HepG2 (cell line): ENCODE results near the gene CYP46A1. TPM values are rescaled to one million over a fixed set of nuclear protein-coding genes. Genes with fewer than 3 reads are reported as not detected.
A peak's percentile ranks its signal among the peaks of the same experiment; 100 is the strongest.

Source experiments
- ATAC-seq: fragments of 200-7000 bp; cut with Tn5 transposase; 3 replicates; pipeline ENCODE4 v1.9.1; 2020; ENCODE audit warnings: mild to moderate bottlenecking, moderate library complexity
- BruUV-seq: library from RNA; stranded (reverse); fragments of 400-500 nt; replicated peaks from 2 replicates; lab custom pipeline; 2021; lab: Mats Ljungman, UMichigan
- CTCF ChIA-PET: fragments of 300-600 bp; formaldehyde crosslinking; extraction: SDS; loops from one replicate; lab custom pipeline; 2021; ENCODE audit warnings: low total read pairs, inconsistent platforms, low intra/inter-chr PET ratio; lab: Yijun Ruan, JAX
- POLR2A ChIA-PET: fragments of 350-600 bp; sonication (Branson Sonifier 250); formaldehyde crosslinking; loops from one replicate; lab custom pipeline; 2020; ENCODE audit warnings: antibody characterized with exemption, inconsistent platforms; lab: Yijun Ruan, JAX
- DNase-seq: peaks from one replicate; pipeline ENCODE4 v3.0.0-alpha.2; 2015; ENCODE audit warnings: low spot score
- FAIRE-seq: peaks from 3 replicates; lab custom pipeline; 2011; peaks lifted over from hg19 to GRCh38; lab: Jason Lieb, UNC
- H2AFZ ChIP-seq: one replicate; pipeline ENCODE4 v1.6.1; 2011; ENCODE audit warnings: low read length, inconsistent platforms
- H3K27ac ChIP-seq: fragments of 300-600 bp; 3 replicates; pipeline ENCODE4 v1.8.0; 2011; ENCODE audit warnings: mixed run types, mild to moderate bottlenecking, mixed read lengths, low read length, inconsistent platforms; ENCODE audit not compliant: insufficient read depth; ENCODE audit errors: extremely low read length
- H3K27me3 ChIP-seq, 2 experiments: fragments of 200-600 bp in 1 of 2; 2 replicates in 1 of 2; 3 replicates in 1 of 2; pipeline versions ENCODE4 v1.6.0 to v1.8.0; 2011; ENCODE audit warnings: low read length in 2 of 2, mild to moderate bottlenecking in 2 of 2, moderate library complexity in 2 of 2, inconsistent platforms in 1 of 2; ENCODE audit not compliant: insufficient read depth in 2 of 2, control insufficient read depth in 1 of 2
- H3K36me3 ChIP-seq, 2 experiments: fragments of 200-600 bp in 1 of 2; replicated peaks in 1 of 2; 2 replicates in 1 of 2; 3 replicates in 1 of 2; pipeline versions ENCODE4 v1.5.1 to v1.8.0; 2011; ENCODE audit warnings: low read length in 2 of 2, inconsistent platforms in 1 of 2; ENCODE audit not compliant: insufficient read depth in 2 of 2, control insufficient read depth in 1 of 2
- H3K4me1 ChIP-seq: 2 replicates; pipeline ENCODE4 v1.5.1; 2012; ENCODE audit warnings: low read length, inconsistent platforms; ENCODE audit not compliant: insufficient read depth
- H3K4me2 ChIP-seq: 2 replicates; pipeline ENCODE4 v1.6.0; 2011; ENCODE audit warnings: low read depth, low read length, inconsistent platforms
- H3K4me3 ChIP-seq, 3 experiments: fragments of 200-600 bp in 1 of 3; sonication (generic), shearing (Covaris generic) in 1 of 3; replicated peaks in 1 of 3; 2 replicates each; pipeline ENCODE4 v1.5.1; 2011 to 2016; ENCODE audit warnings: low read length in 3 of 3, inconsistent platforms in 2 of 3, low read depth in 2 of 3, mild to moderate bottlenecking in 2 of 3, control low read depth in 1 of 3, mixed read lengths in 1 of 3; ENCODE audit not compliant: insufficient read depth in 1 of 3
- H3K79me2 ChIP-seq: one replicate; pipeline ENCODE4 v1.6.1; 2011; ENCODE audit warnings: low read length, inconsistent platforms; ENCODE audit not compliant: insufficient read depth
- H3K9ac ChIP-seq: 2 replicates; pipeline ENCODE4 v1.6.0; 2011; ENCODE audit warnings: mild to moderate bottlenecking, low read depth, low read length, inconsistent platforms; ENCODE audit not compliant: insufficient read depth
- H3K9me3 ChIP-seq: 2 replicates; pipeline ENCODE4 v1.5.1; 2012; ENCODE audit warnings: mild to moderate bottlenecking, low read length
- H4K20me1 ChIP-seq: 2 replicates; pipeline ENCODE4 v1.6.0; 2011; ENCODE audit warnings: inconsistent platforms, mild to moderate bottlenecking, low read length, moderate library complexity; ENCODE audit not compliant: insufficient read depth
- LCORL ChIP-seq, 2 experiments: fragments of 450-650 bp in 1 of 2; sonication (generic) in 1 of 2; formaldehyde crosslinking in 1 of 2; IDR thresholded peaks; 2 replicates each; pipeline versions ENCODE4 v1.5.0 to v1.6.1; 2017 to 2020; ENCODE audit warnings: antibody characterized with exemption in 1 of 2, missing genetic modification reagents in 1 of 2
- WGBS: methylation state at CpG from one replicate; pipeline ENCODE4 v1.1.6; 2017; ENCODE audit warnings: low lambda C conversion rate; 5-methylcytosine and 5-hydroxymethylcytosine counted together
- in situ Hi-C: cut with HindIII; loops from 2 replicates; pipeline ENCODE4 v1.10.0; 2017; ENCODE audit warnings: low pct_unique_long_range_greater_than_20kb; ENCODE audit not compliant: extremely low pct_ligation_motif_present
- intact Hi-C: fragments of 100-400 bp; cut with micrococcal nuclease; formaldehyde crosslinking; loops from one replicate; pipeline ENCODE4 v1.10.0; 2022; ENCODE audit not compliant: unreplicated experiment
- polyA plus RNA-seq, 8 experiments: library from polyadenylated mRNA; depleted of rRNA in 3 of 8; stranded (reverse) in 7 of 8; unstranded in 1 of 8; fragments of >200 nt; fragmentation: Illumina TruSeq in 4 of 8; extraction: Trizol in 4 of 8; gene quantifications; 2 replicates each; pipeline versions ENCODE4 v1.2.1 to v1.2.3, GENCODE V29; 2011 to 2016; ENCODE audit warnings: low read depth in 4 of 8, missing spikeins in 1 of 8, mixed read lengths in 1 of 8; ENCODE audit not compliant: insufficient read depth in 1 of 8
- total RNA-seq, 5 experiments: library from RNA; depleted of rRNA; stranded (reverse); fragments of >200 nt; fragmentation: Illumina TruSeq; extraction: Trizol; gene quantifications; 2 replicates each; pipeline ENCODE4 v1.2.3, GENCODE V29; 2016; ENCODE audit warnings: low read depth in 1 of 5
- TF ChIP-seq, protein P1 (sequence below): sonication (generic); formaldehyde crosslinking; IDR thresholded peaks from 2 replicates; pipeline ENCODE4 v1.4.0; 2020; ENCODE audit warnings: missing genetic modification reagents
- TF ChIP-seq, protein P2 (sequence below): fragments of 450-650 bp; IDR thresholded peaks from 2 replicates; pipeline ENCODE4 v1.6.1; 2016

The CYP46A1 gene
- total and polyA plus RNA-seq, 2 of the 13 experiments (the other 11 are each of a cell fraction or from before 2014, with no cell fraction given): not detected

DNA sequence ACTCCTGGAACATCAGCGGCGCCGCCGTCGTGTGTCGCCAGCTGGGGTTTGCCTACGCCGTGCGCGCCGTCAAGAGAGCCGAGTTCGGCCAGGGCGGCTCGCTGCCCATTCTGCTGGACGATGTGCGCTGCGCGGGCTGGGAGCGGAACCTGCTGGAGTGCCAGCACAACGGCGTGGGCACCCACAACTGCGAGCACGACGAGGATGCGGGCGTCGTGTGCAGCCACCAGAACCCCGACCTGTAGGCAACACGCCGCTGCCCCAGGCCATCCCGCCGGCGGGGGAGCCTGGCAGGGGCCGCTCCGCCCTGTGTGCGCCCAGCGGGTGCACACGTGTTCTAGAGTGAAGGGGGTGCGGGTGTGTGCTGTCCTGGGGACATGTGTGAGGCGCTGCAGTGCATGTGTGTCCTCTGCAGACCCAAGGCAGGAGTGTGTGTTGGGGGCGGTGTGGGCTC lies 8.7 kb upstream of the CYP46A1 start:
- 88% methylated on average over 36 of the region's 42 CpGs for WGBS
- no TSS peak for BruUV-seq
- CTCF ChIA-PET: no interaction called here

More for the DNA sequence above, 8.7 kb upstream of the CYP46A1 start:
- no peak for FAIRE-seq
- no peak overlapping the region for H3K4me2 ChIP-seq
- DNase-seq: no peak
- intact Hi-C loops (no loop called here), in situ Hi-C loops (no loop called here)
- peaks cover 6 to 14% of the 10 kb centered on the region in 2 experiments; a peak in 3 of 5 replicates for H3K27me3 ChIP-seq
- no peaks in the 10 kb centered on the region for H3K36me3 ChIP-seq
- H3K79me2 ChIP-seq: no peaks in the 10 kb centered on the region
- POLR2A ChIA-PET: no interaction called here
- H4K20me1 ChIP-seq: no peaks in the 10 kb centered on the region
- ATAC-seq: no peak
- no peak overlapping the region for H3K4me3 ChIP-seq
- H2AFZ ChIP-seq: no peak overlapping the region
- no peak overlapping the region for H3K27ac ChIP-seq
- peaks cover 26% of the 10 kb centered on the region for H3K4me1 ChIP-seq
- no peak overlapping the region for H3K9ac ChIP-seq
- peaks cover 8% of the 10 kb centered on the region; the same call in 1 of the 2 replicates for H3K9me3 ChIP-seq
- TF ChIP-seq LCORL (IDR thresholded peaks at IDR 0.05) (no peak), LCORL (CRISPR knock-in tag; IDR thresholded peaks at IDR 0.05) (no peak)
- TF ChIP-seq, protein P1, sequence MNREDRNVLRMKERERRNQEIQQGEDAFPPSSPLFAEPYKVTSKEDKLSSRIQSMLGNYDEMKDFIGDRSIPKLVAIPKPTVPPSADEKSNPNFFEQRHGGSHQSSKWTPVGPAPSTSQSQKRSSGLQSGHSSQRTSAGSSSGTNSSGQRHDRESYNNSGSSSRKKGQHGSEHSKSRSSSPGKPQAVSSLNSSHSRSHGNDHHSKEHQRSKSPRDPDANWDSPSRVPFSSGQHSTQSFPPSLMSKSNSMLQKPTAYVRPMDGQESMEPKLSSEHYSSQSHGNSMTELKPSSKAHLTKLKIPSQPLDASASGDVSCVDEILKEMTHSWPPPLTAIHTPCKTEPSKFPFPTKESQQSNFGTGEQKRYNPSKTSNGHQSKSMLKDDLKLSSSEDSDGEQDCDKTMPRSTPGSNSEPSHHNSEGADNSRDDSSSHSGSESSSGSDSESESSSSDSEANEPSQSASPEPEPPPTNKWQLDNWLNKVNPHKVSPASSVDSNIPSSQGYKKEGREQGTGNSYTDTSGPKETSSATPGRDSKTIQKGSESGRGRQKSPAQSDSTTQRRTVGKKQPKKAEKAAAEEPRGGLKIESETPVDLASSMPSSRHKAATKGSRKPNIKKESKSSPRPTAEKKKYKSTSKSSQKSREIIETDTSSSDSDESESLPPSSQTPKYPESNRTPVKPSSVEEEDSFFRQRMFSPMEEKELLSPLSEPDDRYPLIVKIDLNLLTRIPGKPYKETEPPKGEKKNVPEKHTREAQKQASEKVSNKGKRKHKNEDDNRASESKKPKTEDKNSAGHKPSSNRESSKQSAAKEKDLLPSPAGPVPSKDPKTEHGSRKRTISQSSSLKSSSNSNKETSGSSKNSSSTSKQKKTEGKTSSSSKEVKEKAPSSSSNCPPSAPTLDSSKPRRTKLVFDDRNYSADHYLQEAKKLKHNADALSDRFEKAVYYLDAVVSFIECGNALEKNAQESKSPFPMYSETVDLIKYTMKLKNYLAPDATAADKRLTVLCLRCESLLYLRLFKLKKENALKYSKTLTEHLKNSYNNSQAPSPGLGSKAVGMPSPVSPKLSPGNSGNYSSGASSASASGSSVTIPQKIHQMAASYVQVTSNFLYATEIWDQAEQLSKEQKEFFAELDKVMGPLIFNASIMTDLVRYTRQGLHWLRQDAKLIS (CRISPR knock-in tag): no peak
- TF ChIP-seq, protein P2, sequence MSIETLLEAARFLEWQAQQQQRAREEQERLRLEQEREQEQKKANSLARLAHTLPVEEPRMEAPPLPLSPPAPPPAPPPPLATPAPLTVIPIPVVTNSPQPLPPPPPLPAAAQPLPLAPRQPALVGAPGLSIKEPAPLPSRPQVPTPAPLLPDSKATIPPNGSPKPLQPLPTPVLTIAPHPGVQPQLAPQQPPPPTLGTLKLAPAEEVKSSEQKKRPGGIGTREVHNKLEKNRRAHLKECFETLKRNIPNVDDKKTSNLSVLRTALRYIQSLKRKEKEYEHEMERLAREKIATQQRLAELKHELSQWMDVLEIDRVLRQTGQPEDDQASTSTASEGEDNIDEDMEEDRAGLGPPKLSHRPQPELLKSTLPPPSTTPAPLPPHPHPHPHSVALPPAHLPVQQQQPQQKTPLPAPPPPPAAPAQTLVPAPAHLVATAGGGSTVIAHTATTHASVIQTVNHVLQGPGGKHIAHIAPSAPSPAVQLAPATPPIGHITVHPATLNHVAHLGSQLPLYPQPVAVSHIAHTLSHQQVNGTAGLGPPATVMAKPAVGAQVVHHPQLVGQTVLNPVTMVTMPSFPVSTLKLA: peak; percentile 55
